NB4 (cell line): ENCODE data around the gene RASGEF1C.
A peak's percentile ranks its signal among the peaks of the same experiment; 100 is the strongest.

Experiments
- DNase-seq: peaks from one replicate; pipeline ENCODE4 v3.0.0; 2010; ENCODE audit warnings: low read depth
- H3K4me3 ChIP-seq: one replicate; pipeline ENCODE4 v1.5.1; 2011; ENCODE audit warnings: mild to moderate bottlenecking, low read depth, low read length, moderate library complexity
- MYC ChIP-seq: IDR thresholded peaks from 2 replicates; pipeline ENCODE4 v1.6.1; 2011; ENCODE audit warnings: low read depth, low read length
- POLR2A ChIP-seq: IDR thresholded peaks from 2 replicates; pipeline ENCODE4 v1.6.1; 2011; ENCODE audit warnings: mild to moderate bottlenecking; ENCODE audit not compliant: insufficient read length; ENCODE audit errors: extremely low read depth
- TF ChIP-seq, protein P1 (sequence below): IDR thresholded peaks from one replicate; pipeline ENCODE4 v1.5.1; 2012; ENCODE audit warnings: low read depth, low read length
- TF ChIP-seq, protein P2 (sequence below): IDR thresholded peaks from 2 replicates; pipeline ENCODE4 v1.6.1; 2011; ENCODE audit warnings: low read depth, low read length

The RASGEF1C gene

DNA sequence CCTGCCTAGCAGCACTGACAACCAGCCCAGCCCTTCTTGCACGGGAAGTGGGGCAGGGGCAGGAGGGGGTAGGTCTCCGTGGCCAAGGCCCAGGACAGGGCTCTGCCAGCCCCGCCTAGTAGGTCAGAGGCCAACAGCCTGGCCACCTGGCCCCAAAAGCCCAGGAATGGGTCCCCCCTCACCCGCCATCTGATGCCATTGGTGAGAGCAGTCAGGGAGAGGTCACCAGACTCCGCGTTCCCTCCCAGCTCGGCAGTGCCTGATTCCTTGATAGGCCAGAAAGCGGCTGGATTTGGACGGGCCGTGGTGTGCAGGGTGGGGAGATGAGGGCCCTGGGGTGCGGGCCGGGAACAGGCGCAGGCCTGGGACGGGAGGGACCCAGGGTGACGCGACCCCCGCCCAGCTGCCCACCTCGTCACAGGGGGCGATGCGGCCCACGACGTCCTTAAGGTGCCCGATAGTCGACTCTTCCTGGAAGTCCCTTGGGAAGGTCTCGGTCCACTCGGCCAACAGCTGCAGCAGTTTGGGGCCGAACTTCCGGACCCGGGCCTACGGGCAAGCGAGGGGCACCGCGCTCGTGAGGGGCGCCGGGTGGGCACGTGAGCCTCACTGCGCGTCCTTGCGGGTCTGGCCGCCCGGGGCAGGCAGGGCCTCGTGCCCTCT lies 72.9 kb downstream of the RASGEF1C start:
- H3K4me3 ChIP-seq: no peak overlapping the region
- no peak for DNase-seq
- TF ChIP-seq MYC (no peak), POLR2A (no peak)
- TF ChIP-seq, protein P1, sequence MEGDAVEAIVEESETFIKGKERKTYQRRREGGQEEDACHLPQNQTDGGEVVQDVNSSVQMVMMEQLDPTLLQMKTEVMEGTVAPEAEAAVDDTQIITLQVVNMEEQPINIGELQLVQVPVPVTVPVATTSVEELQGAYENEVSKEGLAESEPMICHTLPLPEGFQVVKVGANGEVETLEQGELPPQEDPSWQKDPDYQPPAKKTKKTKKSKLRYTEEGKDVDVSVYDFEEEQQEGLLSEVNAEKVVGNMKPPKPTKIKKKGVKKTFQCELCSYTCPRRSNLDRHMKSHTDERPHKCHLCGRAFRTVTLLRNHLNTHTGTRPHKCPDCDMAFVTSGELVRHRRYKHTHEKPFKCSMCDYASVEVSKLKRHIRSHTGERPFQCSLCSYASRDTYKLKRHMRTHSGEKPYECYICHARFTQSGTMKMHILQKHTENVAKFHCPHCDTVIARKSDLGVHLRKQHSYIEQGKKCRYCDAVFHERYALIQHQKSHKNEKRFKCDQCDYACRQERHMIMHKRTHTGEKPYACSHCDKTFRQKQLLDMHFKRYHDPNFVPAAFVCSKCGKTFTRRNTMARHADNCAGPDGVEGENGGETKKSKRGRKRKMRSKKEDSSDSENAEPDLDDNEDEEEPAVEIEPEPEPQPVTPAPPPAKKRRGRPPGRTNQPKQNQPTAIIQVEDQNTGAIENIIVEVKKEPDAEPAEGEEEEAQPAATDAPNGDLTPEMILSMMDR: no peak
- TF ChIP-seq, protein P2, sequence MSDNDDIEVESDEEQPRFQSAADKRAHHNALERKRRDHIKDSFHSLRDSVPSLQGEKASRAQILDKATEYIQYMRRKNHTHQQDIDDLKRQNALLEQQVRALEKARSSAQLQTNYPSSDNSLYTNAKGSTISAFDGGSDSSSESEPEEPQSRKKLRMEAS: no peak

GRCh38 chr5:180135128-180135955 lies 73.7 kb downstream of the RASGEF1C start:
- TF ChIP-seq MYC (no peak), POLR2A (no peak)
- TF ChIP-seq, protein P2: no peak
- TF ChIP-seq, protein P1: no peak
- peak; percentile 80 for DNase-seq
- no peak overlapping the region for H3K4me3 ChIP-seq

- TF ChIP-seq, protein P2: no peak
- TF ChIP-seq, protein P1: no peak
- no peak for TF ChIP-seq MYC
- TF ChIP-seq POLR2A: no peak
- DNase-seq: no peak
These were observed 75.0 kb downstream of the RASGEF1C start for GRCh38 chr5:180133971-180134508.

GRCh38 chr5:180133551-180133950 lies 75.5 kb downstream of the RASGEF1C start:
- H3K4me3 ChIP-seq: no peak overlapping the region
- TF ChIP-seq, protein P1: no peak
- TF ChIP-seq MYC (no peak), POLR2A (no peak)
- TF ChIP-seq, protein P2: no peak
- no peak for DNase-seq

More at GRCh38 chr5:180133971-180134508, 75.0 kb downstream of the RASGEF1C start:
- H3K4me3 ChIP-seq: no peak overlapping the region

DNA sequence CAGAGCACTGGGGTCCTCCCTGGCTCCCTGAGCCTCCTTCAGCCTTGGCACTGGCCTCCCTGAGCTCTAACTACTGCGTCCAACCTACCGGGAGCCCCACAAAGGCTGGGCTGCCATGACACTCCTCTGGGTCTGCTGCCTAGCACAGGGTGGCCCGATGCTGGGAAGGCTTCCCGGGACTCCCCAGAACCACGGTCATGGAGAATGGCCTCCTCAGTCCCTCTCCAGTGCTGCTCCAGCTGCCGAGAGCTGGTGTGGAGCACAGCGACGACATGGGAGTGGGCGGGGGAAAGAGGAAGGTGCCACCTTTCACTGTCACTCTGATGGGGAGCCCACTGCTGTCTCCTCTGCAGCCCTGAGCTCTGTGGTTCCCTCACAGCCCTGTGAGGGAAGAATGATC lies 76.0 kb downstream of the RASGEF1C start:
- TF ChIP-seq, protein P1: no peak
- TF ChIP-seq, protein P2: no peak
- TF ChIP-seq MYC: no peak
- no peak for TF ChIP-seq POLR2A
- no peak overlapping the region for H3K4me3 ChIP-seq
- no peak for DNase-seq
